ENCODE measurements around the gene SLC5A5.

Gene SLC5A5

DNA sequence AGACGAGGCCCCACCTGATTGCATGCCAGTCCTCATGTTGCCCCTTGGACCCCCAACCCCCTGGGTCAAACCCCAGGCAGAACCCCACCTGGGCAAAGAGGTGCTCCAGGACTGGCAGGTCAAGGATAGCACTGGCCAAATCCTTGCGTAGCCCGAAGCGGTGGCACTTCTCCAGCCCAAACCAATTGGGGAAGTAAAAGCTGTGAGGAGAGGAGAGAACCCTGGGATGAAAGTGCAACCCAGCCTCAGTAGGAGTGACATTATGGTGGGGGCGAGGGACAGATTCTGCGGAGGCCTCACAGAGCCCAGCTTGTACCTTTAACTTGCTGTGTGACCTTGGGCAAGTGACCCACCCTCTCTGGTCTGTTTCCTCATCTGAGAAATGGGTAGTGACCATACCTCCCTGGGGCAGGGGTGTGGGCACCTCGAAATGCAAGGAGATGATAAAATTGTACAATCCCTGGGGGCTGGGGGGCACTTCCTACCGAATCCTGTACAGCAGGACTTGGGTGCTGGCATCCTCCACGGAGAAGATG lies 28.4 kb upstream of the SLC5A5 start:
- POLR2A ChIA-PET, result no interaction called here
- CTCF ChIA-PET, result interaction anchor here (1.2 to 2.3 kb wide), 2 partner anchors 11 to 16 kb away, joined by 4 to 7 read pairs; partner anchors contain the start of gene RPL18A
- no peak overlapping the region for H3K4me3 ChIP-seq (ENCODE audit: low read depth, low read length)
- DNase-seq (ENCODE audit: low read depth, low spot score), result no peak
- TF ChIP-seq, protein P1, sequence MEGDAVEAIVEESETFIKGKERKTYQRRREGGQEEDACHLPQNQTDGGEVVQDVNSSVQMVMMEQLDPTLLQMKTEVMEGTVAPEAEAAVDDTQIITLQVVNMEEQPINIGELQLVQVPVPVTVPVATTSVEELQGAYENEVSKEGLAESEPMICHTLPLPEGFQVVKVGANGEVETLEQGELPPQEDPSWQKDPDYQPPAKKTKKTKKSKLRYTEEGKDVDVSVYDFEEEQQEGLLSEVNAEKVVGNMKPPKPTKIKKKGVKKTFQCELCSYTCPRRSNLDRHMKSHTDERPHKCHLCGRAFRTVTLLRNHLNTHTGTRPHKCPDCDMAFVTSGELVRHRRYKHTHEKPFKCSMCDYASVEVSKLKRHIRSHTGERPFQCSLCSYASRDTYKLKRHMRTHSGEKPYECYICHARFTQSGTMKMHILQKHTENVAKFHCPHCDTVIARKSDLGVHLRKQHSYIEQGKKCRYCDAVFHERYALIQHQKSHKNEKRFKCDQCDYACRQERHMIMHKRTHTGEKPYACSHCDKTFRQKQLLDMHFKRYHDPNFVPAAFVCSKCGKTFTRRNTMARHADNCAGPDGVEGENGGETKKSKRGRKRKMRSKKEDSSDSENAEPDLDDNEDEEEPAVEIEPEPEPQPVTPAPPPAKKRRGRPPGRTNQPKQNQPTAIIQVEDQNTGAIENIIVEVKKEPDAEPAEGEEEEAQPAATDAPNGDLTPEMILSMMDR (IDR thresholded peaks at IDR 0.05; ENCODE audit: insufficient read depth, low read length, missing control alignments), result no peak

DNA sequence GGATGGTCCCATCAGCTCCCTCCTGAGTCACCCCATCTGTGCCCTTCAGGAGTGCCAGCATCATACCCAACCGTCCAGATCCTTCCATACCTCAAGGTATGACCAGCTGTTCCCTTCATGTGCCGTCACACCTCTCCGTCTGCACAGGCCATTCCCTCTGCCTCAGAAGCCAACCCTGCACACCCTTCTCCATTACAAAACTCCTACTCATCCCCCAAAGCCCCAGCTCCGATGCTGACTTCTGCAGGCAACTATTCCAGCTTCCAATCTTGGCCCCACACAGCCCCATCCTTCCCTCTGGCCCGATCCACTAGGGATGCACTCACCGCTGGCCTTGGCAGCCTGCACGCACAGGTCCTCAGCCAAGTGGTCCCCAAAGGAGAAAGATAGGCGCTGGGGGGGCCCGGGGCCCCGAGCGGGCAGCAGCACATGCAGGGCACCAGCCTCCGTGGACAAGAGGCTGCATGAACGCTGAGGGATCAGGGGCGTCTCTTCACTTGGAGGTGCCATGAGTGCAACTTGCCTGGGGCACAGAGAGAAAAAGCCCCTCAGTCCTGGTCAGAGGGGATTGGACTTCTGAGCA lies 27.7 kb upstream of the SLC5A5 start:
- DNase-seq (ENCODE audit: low read depth, low spot score), result no peak
- ChIA-PET CTCF (interaction anchor here (2.3 kb wide), 1 partner anchor 15 kb away, joined by 7 read pairs; the partner anchor contains the start of gene RPL18A), POLR2A (no interaction called here)
- TF ChIP-seq, protein P1 (IDR thresholded peaks at IDR 0.05; ENCODE audit: insufficient read depth, low read length, missing control alignments), result no peak
- H3K4me3 ChIP-seq (ENCODE audit: low read depth, low read length), result no peak overlapping the region

DNA sequence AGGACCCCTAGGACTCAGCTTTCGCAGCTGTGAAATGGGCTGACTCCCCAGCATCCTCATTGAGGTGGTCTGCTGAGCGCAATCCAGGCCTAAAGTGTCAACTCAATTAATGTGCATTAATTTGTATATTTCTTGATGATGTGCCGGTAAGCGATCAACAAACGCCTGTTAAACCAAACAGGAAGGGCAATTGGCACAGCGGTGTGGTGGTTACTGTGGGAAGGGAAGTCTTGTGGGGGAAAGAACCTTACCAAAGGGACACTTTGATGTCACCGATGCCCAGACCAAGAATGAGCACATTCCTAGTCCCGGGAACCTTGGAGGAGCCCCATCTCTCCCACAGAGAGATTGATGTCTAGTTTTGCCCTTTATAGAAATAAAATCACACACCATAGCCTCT lies 25.6 kb upstream of the SLC5A5 start:
- H3K4me3 ChIP-seq (ENCODE audit: low read depth, low read length), result no peak overlapping the region
- TF ChIP-seq, protein P1 (IDR thresholded peaks at IDR 0.05; ENCODE audit: insufficient read depth, low read length, missing control alignments), result no peak
- POLR2A ChIA-PET, result no interaction called here
- CTCF ChIA-PET, result interaction anchor here (1.1 to 2.3 kb wide), 4 partner anchors 10 to 87 kb away, joined by 3 to 7 read pairs (median 5); partner anchors contain the start of genes CCDC124 and RPL18A
- DNase-seq (ENCODE audit: low read depth, low spot score), result no peak

DNA sequence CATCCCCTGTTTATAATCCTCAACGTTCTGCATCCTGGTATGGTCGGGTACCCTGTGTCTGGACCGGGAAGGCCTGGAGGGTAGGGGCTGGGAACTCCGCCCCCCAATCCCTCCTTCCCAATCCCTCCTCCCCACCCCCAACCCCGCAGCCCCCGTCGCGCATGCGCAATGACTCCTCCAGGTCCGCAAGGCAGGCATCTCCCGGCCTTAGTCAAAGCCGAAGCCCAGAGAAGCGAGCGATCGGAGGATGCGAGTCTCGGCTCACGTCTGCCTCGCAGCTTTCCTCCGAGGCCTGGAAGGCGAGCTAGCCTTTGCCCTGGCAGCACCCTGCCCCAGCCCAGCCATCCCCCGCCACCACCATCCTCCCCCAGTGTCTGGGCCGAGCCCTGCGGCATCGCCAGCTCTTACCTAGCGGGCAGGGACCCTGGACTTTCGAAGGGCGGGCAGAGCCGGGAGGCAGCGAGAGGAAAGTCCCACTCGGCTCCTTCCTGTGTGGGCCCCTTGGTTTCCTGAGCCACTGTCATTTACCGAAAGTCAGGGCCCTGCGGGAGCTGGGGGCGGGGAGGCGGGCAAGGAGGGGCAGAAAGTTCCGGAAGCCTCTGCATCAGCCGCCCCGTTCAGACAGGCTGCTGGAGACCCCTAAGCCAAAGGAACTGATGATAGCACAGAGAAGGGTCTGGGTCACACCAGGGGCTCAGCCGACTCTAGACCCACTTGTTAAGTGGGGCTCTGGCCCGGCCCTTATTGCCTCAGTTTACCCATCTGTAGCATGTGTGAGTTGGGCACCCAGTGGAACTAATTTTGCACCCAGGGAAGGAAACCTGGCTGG lies 24.0 kb upstream of the SLC5A5 start, which contains the start of gene JAK3:
JAK3 (minus strand) TSS at position 445 of the 829 bp plus-strand sequence. CDS start 3,565 bp downstream, outside the sequence.
- H3K4me3 ChIP-seq (ENCODE audit: low read depth, low read length), result peak within 1 kb of the TSS; percentile 55
- DNase-seq (ENCODE audit: low read depth, low spot score), result no peak
- CTCF ChIA-PET, result interaction anchor here (1.0 to 2.5 kb wide), 4 partner anchors 9 to 143 kb away, joined by 3 to 14 read pairs (median 8); partner anchors contain the start of gene RPL18A
- POLR2A ChIA-PET, result interaction anchor here (2.6 kb wide), 1 partner anchor 12 kb away, joined by 10 read pairs; the partner anchor contains the start of gene RPL18A
- TF ChIP-seq, protein P1 (IDR thresholded peaks at IDR 0.05; ENCODE audit: insufficient read depth, low read length, missing control alignments), result no peak

DNA sequence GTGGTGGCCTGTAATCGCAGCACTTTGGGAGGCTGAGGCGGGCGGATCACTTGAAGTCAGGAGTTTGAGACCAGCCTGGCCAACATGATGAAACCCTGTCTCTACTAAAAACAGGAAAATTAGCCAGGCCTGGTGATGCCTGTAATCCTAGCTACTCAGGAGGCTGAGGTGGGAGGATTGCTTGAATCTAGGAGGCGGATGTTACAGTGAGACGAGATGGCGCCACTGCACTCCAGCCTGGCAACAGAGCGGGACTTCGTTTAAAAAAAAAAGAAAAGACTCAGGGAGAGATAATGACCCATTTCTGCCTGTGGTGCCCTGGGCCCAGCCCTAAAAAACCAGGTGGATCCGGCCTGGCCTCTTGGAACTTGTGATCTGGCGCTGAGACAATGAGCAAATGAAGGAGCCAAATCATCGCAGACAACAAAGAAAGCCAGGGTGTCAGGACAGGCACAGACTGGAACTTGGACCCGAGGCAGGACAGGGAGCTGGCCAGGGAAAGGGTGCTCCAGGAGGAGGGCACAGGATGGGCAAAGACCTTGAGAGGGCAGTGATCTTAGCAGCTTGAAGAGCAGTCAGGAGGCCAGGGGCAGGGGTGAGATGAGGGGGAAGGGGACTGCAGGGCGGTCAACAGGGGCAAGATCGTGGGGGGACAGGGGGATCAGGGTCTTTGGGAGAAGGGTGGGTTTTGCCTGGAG lies 23.0 kb upstream of the SLC5A5 start:
- H3K4me3 ChIP-seq (ENCODE audit: low read depth, low read length), result no peak overlapping the region
- TF ChIP-seq, protein P1 (IDR thresholded peaks at IDR 0.05; ENCODE audit: insufficient read depth, low read length, missing control alignments), result no peak
- CTCF ChIA-PET, result interaction anchor here (1.1 to 3.1 kb wide), 4 partner anchors 8 to 66 kb away, joined by 4 to 33 read pairs (median 12); partner anchors contain the start of gene RPL18A
- POLR2A ChIA-PET, result interaction anchor here (2.6 kb wide), 1 partner anchor 11 kb away, joined by 10 read pairs; the partner anchor contains the start of gene RPL18A
- no peak for DNase-seq (ENCODE audit: low read depth, low spot score)
